ENCODE results near the gene CELF1.

CELF1 gene

DNA sequence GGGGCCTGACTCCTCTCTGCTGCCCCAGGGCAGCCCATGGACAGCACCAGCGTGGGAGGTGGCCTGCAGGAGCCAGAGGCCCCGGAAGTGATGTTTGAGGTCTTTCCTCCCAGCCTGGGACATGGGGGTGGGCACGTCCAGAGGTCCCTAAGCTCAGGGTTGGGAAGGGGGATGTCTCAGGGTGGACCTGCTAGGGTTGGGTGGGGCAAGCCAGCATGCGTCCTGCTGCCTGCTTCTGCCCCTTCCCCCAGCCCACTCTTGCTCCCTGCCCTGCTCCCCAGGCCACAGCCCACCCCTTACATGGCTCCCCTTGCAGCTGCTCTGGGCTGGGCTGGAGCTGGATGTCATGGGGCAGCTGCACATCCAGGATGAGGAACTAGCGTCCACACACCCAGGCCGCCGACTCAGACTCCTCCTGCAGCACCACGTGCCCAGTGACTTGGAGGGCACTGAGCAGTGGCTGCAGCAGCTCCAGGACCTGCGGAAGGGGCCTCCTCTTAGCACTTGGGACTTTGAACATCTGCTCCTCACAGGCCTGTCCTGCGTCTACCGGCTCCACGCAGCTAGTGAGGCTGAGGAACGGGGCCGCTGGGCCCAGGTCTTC, 34.9 kb upstream of the CELF1 start:
- H3K4me3 ChIP-seq (ENCODE audit: low read depth, low read length): no peak overlapping the region
- TF ChIP-seq, protein P1, sequence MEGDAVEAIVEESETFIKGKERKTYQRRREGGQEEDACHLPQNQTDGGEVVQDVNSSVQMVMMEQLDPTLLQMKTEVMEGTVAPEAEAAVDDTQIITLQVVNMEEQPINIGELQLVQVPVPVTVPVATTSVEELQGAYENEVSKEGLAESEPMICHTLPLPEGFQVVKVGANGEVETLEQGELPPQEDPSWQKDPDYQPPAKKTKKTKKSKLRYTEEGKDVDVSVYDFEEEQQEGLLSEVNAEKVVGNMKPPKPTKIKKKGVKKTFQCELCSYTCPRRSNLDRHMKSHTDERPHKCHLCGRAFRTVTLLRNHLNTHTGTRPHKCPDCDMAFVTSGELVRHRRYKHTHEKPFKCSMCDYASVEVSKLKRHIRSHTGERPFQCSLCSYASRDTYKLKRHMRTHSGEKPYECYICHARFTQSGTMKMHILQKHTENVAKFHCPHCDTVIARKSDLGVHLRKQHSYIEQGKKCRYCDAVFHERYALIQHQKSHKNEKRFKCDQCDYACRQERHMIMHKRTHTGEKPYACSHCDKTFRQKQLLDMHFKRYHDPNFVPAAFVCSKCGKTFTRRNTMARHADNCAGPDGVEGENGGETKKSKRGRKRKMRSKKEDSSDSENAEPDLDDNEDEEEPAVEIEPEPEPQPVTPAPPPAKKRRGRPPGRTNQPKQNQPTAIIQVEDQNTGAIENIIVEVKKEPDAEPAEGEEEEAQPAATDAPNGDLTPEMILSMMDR (IDR thresholded peaks at IDR 0.05; ENCODE audit: insufficient read depth, low read depth, low read length, missing control alignments): no peak
- DNase-seq (ENCODE audit: low read depth): no peak

DNA sequence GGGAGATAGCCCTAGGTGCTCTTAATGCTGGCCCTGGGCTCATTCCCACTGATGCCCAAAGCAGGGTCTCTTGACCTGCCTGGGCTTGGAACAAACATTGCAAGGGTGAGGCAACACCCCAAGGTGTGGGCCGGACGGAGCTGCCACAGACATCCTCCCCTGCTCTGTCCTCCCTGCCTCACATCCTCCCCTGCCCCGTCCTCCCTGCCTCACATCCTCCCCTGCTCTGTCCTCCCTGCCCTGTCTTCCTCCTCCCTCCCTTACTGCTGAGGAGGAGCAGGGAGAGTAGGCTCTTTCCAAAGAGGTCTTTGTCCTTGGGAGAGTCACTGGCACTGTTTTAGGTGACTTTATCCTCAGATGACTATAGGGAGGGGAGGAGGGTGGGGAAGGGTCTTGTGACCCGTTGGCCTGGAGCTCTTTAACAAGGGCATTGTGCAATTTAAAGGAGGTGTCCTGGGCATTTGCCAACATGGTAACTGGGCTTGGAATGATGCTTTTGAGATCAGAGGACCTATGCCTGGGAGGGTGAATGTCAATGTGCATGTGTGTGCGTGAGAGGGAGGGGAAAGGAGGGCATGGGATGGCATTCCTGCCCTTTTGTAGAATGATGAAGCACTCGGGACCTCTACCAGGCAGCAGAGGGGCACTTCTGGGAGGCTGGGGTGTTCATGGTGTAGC, 34.2 kb upstream of the CELF1 start:
- H3K4me3 ChIP-seq (ENCODE audit: low read depth, low read length): no peak overlapping the region
- TF ChIP-seq, protein P1 (IDR thresholded peaks at IDR 0.05; ENCODE audit: insufficient read depth, low read depth, low read length, missing control alignments): no peak
- DNase-seq (ENCODE audit: low read depth): no peak

DNA sequence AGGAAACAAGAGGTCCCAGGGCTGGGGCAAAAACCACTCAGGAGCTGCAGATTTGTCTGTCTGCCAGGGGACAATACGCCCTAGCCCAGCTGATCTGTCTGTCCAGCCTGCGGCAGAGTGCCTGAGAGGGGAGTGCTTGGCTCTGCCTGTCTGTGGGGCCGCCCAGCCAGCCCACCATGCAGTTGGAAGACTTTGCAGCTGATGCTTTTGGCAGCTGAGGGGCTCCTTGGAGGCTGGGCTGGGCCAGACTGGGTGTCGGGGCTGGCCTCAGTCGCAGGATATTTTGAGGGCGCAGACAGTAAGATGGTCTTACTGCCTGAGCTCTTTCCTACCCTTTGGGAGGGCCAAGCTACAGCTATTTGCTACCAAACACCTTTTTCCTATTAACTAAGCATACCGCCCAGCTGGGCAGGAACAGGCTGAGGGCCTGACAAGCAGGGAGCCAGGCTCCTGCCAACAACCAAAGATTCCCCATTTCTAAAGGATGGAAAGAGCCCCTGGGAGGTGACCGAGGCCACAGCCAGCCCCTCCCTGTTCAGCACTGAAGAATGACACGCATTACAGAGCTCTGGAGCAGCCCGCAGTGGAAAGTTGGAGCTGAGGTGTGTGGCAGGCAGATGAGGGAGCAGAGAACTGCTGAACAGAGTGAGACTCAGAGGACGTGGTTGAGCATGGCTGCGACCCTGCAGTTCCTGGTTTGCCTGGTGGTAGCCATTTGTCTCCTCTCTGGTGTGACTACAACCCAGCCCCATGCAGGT, 33.3 kb upstream of the CELF1 start, which contains the start of gene FAM180B:
TSS of gene FAM180B (plus strand) at position 581 of the 758 bp plus-strand sequence. CDS start at position 672, 91 bp downstream.
- H3K4me3 ChIP-seq (ENCODE audit: low read depth, low read length): no peak within 1 kb of the TSS
- DNase-seq (ENCODE audit: low read depth): no peak
- TF ChIP-seq, protein P1 (IDR thresholded peaks at IDR 0.05; ENCODE audit: insufficient read depth, low read depth, low read length, missing control alignments): no peak

DNA sequence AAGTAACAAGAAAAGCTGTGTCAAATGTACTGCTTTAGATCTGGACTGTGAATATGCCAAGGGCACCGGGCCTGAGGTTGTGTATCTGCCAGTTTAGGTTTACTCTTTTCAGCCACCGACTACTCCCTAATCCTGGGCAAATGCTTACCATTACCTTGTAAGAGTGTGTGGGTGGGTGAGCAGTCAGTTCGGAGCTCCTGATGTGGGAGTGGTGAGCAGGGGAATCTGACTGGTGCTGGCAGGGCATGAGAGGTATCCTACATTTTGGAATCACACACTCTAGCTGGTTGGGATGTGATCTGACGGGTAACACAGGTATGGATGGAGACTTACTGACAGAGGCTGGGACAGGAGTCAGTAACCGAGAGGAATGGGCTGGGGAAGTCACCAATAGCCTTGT, 30.9 kb upstream of the CELF1 start:
- TF ChIP-seq, protein P1 (IDR thresholded peaks at IDR 0.05; ENCODE audit: insufficient read depth, low read depth, low read length, missing control alignments): no peak
- H3K4me3 ChIP-seq (ENCODE audit: low read depth, low read length): no peak overlapping the region

DNA sequence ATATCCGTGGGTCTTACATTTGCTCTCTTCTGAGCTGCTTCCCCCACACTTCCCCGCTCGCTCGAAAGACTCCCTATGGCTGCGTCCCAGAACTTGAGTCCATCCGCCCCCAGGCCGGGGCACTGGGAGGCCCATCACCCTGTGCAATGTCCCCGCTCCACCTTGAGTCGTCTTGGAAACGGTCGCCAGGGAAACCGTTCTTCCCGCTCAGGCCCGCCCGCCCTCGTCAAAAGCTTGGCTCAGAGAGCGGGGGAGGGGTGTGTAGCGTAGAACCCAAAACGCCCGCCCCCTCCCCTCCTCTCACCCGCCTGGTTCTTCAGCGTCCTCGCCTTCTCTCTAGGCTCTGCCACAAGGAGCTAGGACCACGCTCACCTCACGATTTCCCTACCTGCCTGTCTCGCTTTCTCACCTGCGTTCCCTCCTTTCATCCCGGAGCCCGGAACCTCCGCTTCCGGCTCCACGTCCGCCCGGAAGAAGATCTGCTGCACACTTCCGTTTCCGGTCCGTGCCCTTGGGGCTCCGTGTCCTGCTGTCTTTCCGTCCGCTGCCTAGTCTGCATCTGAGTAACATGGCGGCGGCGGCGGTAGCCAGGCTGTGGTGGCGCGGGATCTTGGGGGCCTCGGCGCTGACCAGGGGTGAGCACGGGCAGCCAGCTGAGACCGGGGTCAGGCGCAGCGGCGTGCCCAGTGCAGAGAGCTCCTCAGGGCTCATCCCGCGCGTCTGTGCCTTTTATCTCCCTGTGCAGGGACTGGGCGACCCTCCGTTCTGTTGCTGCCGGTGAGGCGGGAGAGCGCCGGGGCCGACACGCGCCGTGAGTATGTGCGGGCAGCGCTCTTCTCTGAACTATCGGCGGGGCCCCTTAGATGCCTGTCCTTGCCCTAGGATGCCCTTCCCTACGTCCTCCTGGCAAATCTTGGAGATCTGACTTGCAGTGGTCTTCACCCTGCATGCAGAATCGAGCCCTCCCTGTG, 25.9 kb upstream of the CELF1 start, which contains the start of the genes KBTBD4 and NDUFS3:
TSS of gene KBTBD4 (minus strand) at position 447 of the 971 bp plus-strand sequence. CDS start at position 428, 19 bp downstream.
TSS of gene NDUFS3 (plus strand) at position 551 of the 971 bp plus-strand sequence. CDS start at position 569, 18 bp downstream.
- peak within 1 kb of the TSS; percentile 86 for H3K4me3 ChIP-seq (ENCODE audit: low read depth, low read length)
- peak; percentile 94 for DNase-seq (ENCODE audit: low read depth)
- TF ChIP-seq, protein P1 (IDR thresholded peaks at IDR 0.05; ENCODE audit: insufficient read depth, low read depth, low read length, missing control alignments): no peak

More for the DNA sequence above, 30.9 kb upstream of the CELF1 start:
- no peak for DNase-seq (ENCODE audit: low read depth)

Measured in GM12865 (cell line).